NOMO-1 (cell line): ENCODE measurements around the gene MKNK1.
"Not testable (repeated sequence)": the region's sequence is repeated elsewhere in the genome, so short reads cannot be mapped to it uniquely, and the experiment has no call there.

Source experiments
- DNase-seq, 2 experiments: peaks; one replicate each; lab custom pipeline; 2025; ENCODE audit not compliant: unreplicated experiment in 2 of 2; lab: John Stamatoyannopoulos, UW

MKNK1 gene

GRCh38 chr1:46603858-46604549, at the start of gene MKNK1:
Gene MKNK1, minus strand, starts transcription at chr1:46604268. Its CDS starts 20,941 bp downstream, at chr1:46583327.
- peak; percentile 88 to 93 for DNase-seq

- no peak for DNase-seq
These were observed 49.4 kb upstream of the MKNK1 start for GRCh38 chr1:46653405-46653958.

GRCh38 chr1:46652321-46653100, 48.4 kb upstream of the MKNK1 start:
- no peak for DNase-seq

- not testable (repeated sequence) for DNase-seq
These were observed 47.1 kb upstream of the MKNK1 start for GRCh38 chr1:46651152-46651551.

- DNase-seq, result no peak
These were observed 46.4 kb upstream of the MKNK1 start for GRCh38 chr1:46650491-46650890.

GRCh38 chr1:46649764-46650163, 45.7 kb upstream of the MKNK1 start:
- DNase-seq, result no peak

GRCh38 chr1:46647611-46648010, 43.5 kb upstream of the MKNK1 start:
- DNase-seq, result no peak

GRCh38 chr1:46646844-46647243, 42.8 kb upstream of the MKNK1 start:
- DNase-seq, result no peak

- DNase-seq, result no peak
These were observed 42.3 kb upstream of the MKNK1 start for GRCh38 chr1:46646331-46646730.

GRCh38 chr1:46645815-46646214, 41.7 kb upstream of the MKNK1 start:
- DNase-seq, result no peak

GRCh38 chr1:46643368-46643775, 39.3 kb upstream of the MKNK1 start:
- DNase-seq, result no peak

GRCh38 chr1:46642115-46642680, 38.1 kb upstream of the MKNK1 start:
- no peak for DNase-seq

- no peak for DNase-seq
These were observed 35.5 kb upstream of the MKNK1 start for GRCh38 chr1:46639547-46639946.

GRCh38 chr1:46638921-46639320, 34.9 kb upstream of the MKNK1 start:
- DNase-seq, result no peak

GRCh38 chr1:46637444-46638083, 33.5 kb upstream of the MKNK1 start:
- no peak for DNase-seq

GRCh38 chr1:46635205-46635604, 31.1 kb upstream of the MKNK1 start:
- no peak for DNase-seq

GRCh38 chr1:46630719-46631118, 26.7 kb upstream of the MKNK1 start:
- DNase-seq, result no peak

GRCh38 chr1:46623743-46624644, 19.9 kb upstream of the MKNK1 start:
- no peak for DNase-seq

- no peak for DNase-seq
These were observed 18.3 kb upstream of the MKNK1 start for GRCh38 chr1:46622344-46622743.

- DNase-seq, result no peak
These were observed 17.9 kb upstream of the MKNK1 start for GRCh38 chr1:46621930-46622329.
